ENCODE results near the gene PPP1R7.

The PPP1R7 gene

DNA sequence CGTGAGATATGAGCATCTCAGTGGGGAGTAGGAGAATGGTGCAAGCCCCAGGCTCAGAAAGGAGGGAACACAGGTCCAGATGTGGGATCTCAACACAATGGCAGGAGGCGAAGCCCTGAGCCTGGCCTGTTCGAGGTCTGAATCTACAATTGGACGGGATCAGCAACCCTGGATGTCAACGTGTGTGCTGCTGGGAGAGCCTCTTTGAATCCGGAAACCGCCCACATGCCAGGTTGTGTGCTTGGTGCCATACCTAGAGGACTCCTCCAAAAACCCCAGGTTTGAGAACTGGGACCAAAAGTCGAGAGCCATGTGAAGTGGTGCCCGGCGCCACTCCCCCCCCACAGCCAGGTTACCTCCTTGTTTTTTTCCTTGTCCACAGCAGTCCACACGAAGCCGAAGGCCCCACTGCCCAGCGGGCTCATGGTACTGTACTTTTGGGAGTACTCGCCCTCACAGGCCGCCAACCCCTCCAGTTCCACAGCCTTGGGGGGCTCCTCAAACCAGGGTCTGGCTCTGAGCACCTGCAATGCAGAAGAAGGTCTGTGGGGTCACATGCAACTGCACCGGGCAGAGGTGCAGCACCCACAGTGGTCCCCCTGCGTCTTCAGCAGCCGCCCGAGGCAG, 27.8 kb upstream of the PPP1R7 start:
- 90 to 96% methylated on average over 16 to 19 of the region's 19 CpGs for WGBS, 2 experiments (ENCODE audit: insufficient coverage in 2 of 2)

GRCh38 chr2:241123816-241124536, 26.3 kb upstream of the PPP1R7 start:
- Histone ChIP-seq H3K4me3 (ENCODE audit: extremely low read depth, insufficient read depth, low read length, poor library complexity, severe bottlenecking) (no peak overlapping the region), H3K27ac (ENCODE audit: low read depth, low read length, severe bottlenecking) (no peak overlapping the region), H3K4me1 (ENCODE audit: control insufficient read depth, insufficient read depth, low read length, poor library complexity, severe bottlenecking) (no peaks in the 10 kb centered on the region), H3K36me3 (ENCODE audit: control insufficient read depth, insufficient read depth, low read length) (peaks cover 23% of the 10 kb centered on the region), H3K9me3 (ENCODE audit: control insufficient read depth, low read length) (no peaks in the 10 kb centered on the region)
- 91% methylated on average over 7 to 9 of the region's 16 CpGs for WGBS, 2 experiments (ENCODE audit: insufficient coverage in 2 of 2)

More for the DNA sequence above, 27.8 kb upstream of the PPP1R7 start:
- Histone ChIP-seq H3K4me3 (ENCODE audit: extremely low read depth, insufficient read depth, low read length, poor library complexity, severe bottlenecking) (no peak overlapping the region), H3K27ac (ENCODE audit: low read depth, low read length, severe bottlenecking) (no peak overlapping the region), H3K4me1 (ENCODE audit: control insufficient read depth, insufficient read depth, low read length, poor library complexity, severe bottlenecking) (no peaks in the 10 kb centered on the region), H3K36me3 (ENCODE audit: control insufficient read depth, insufficient read depth, low read length) (peaks cover 23% of the 10 kb centered on the region), H3K9me3 (ENCODE audit: control insufficient read depth, low read length) (no peaks in the 10 kb centered on the region)

- Histone ChIP-seq H3K4me1 (ENCODE audit: control insufficient read depth, insufficient read depth, low read length, poor library complexity, severe bottlenecking) (no peaks in the 10 kb centered on the region), H3K9me3 (ENCODE audit: control insufficient read depth, low read length) (no peaks in the 10 kb centered on the region), H3K27ac (ENCODE audit: low read depth, low read length, severe bottlenecking) (no peak overlapping the region), H3K36me3 (ENCODE audit: control insufficient read depth, insufficient read depth, low read length) (peaks cover 23% of the 10 kb centered on the region), H3K4me3 (ENCODE audit: extremely low read depth, insufficient read depth, low read length, poor library complexity, severe bottlenecking) (no peak overlapping the region)
- 95 to 99% methylated on average over 10 to 12 of the region's 13 CpGs for WGBS, 2 experiments (ENCODE audit: insufficient coverage in 2 of 2)
Observed at GRCh38 chr2:241125626-241126025, 24.6 kb upstream of the PPP1R7 start.

DNA sequence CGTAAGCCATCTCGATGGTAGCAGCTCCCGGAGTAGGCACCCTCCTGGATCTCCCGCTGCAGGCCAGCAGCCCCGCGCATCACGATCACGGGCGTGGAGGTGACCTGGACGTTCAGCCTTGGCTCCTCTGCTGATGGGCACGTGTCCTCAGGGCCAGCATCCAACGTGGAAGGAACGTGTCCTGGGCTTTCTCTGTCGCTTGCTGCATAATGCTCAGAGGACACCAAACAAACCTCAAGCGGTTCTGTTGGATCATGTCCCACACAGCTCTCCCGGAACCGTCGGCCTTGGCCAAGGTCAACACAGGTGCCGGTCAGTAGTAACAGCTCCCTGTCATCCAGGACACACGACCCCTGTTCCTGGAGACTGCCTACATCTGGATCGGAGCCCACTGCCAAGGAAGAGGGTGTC, 24.1 kb upstream of the PPP1R7 start:
- Histone ChIP-seq H3K9me3 (ENCODE audit: control insufficient read depth, low read length) (no peaks in the 10 kb centered on the region), H3K4me1 (ENCODE audit: control insufficient read depth, insufficient read depth, low read length, poor library complexity, severe bottlenecking) (no peaks in the 10 kb centered on the region), H3K4me3 (ENCODE audit: extremely low read depth, insufficient read depth, low read length, poor library complexity, severe bottlenecking) (no peak overlapping the region), H3K27ac (ENCODE audit: low read depth, low read length, severe bottlenecking) (no peak overlapping the region), H3K36me3 (ENCODE audit: control insufficient read depth, insufficient read depth, low read length) (peaks cover 18% of the 10 kb centered on the region)
- 96 to 98% methylated on average over 21 of the region's 21 CpGs for WGBS, 2 experiments (ENCODE audit: insufficient coverage in 2 of 2)

- H3K27ac ChIP-seq (ENCODE audit: low read depth, low read length, severe bottlenecking): no peak overlapping the region
- no peaks in the 10 kb centered on the region for H3K9me3 ChIP-seq (ENCODE audit: control insufficient read depth, low read length)
- no peaks in the 10 kb centered on the region for H3K4me1 ChIP-seq (ENCODE audit: control insufficient read depth, insufficient read depth, low read length, poor library complexity, severe bottlenecking)
- WGBS, 2 experiments (ENCODE audit: insufficient coverage in 2 of 2): 94 to 96% methylated on average over 16 to 17 of the region's 18 CpGs
- peaks cover 18% of the 10 kb centered on the region for H3K36me3 ChIP-seq (ENCODE audit: control insufficient read depth, insufficient read depth, low read length)
- no peak overlapping the region for H3K4me3 ChIP-seq (ENCODE audit: extremely low read depth, insufficient read depth, low read length, poor library complexity, severe bottlenecking)
Observed at GRCh38 chr2:241126771-241127202, 23.5 kb upstream of the PPP1R7 start.

- no peak overlapping the region for H3K4me3 ChIP-seq (ENCODE audit: extremely low read depth, insufficient read depth, low read length, poor library complexity, severe bottlenecking)
- no peaks in the 10 kb centered on the region for H3K4me1 ChIP-seq (ENCODE audit: control insufficient read depth, insufficient read depth, low read length, poor library complexity, severe bottlenecking)
- H3K27ac ChIP-seq (ENCODE audit: low read depth, low read length, severe bottlenecking): no peak overlapping the region
- peaks cover 14% of the 10 kb centered on the region for H3K36me3 ChIP-seq (ENCODE audit: control insufficient read depth, insufficient read depth, low read length)
- WGBS, 2 experiments (ENCODE audit: insufficient coverage in 2 of 2): 95 to 100% methylated on average over 6 to 8 of the region's 8 CpGs
- H3K9me3 ChIP-seq (ENCODE audit: control insufficient read depth, low read length): no peaks in the 10 kb centered on the region
Observed at GRCh38 chr2:241128266-241128665, 22.0 kb upstream of the PPP1R7 start.

DNA sequence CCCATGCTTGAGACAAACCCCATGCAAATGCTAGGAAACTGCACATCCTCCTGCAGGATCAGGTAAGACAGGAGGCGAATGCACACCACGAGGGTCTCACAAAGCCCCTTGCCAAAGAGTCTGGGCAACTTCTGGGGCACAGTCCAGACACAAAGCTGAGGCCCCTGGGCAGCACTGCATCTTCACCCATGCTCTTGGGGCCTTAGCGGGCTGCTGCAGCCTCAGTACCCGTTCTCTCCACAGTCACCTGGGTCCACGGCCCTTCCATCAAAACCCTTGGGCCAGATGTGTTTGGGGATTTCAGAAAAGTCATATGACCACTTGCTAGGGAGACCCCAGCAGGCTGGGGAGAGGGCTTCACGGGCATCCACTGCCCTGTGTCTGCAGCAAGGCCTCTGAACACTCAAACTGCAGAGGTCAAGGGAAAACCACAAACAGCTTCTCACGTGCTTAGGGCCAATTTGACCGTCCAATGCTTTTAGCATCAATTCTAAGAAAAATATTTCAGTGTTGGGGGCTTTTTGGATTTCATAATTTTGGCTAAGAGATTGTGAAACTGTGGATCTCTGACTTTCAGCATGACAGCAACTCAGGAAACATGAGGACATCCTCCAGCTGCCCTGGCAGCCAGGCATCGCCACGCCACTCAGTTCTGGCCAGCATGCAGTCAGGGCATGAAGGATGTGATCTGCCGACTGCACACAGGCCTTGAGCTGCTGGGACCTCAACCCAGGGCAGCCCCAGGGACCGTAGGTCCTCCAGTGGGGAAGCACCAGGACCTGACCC, 21.0 kb upstream of the PPP1R7 start:
- Histone ChIP-seq H3K4me3 (ENCODE audit: extremely low read depth, insufficient read depth, low read length, poor library complexity, severe bottlenecking) (no peak overlapping the region), H3K4me1 (ENCODE audit: control insufficient read depth, insufficient read depth, low read length, poor library complexity, severe bottlenecking) (no peaks in the 10 kb centered on the region), H3K27ac (ENCODE audit: low read depth, low read length, severe bottlenecking) (no peak overlapping the region), H3K9me3 (ENCODE audit: control insufficient read depth, low read length) (no peaks in the 10 kb centered on the region), H3K36me3 (ENCODE audit: control insufficient read depth, insufficient read depth, low read length) (peaks cover 19% of the 10 kb centered on the region)
- 87 to 95% methylated on average over 8 to 11 of the region's 12 CpGs for WGBS, 2 experiments (ENCODE audit: insufficient coverage in 2 of 2)

- no peak overlapping the region for H3K4me3 ChIP-seq (ENCODE audit: extremely low read depth, insufficient read depth, low read length, poor library complexity, severe bottlenecking)
- no peak overlapping the region for H3K27ac ChIP-seq (ENCODE audit: low read depth, low read length, severe bottlenecking)
- H3K36me3 ChIP-seq (ENCODE audit: control insufficient read depth, insufficient read depth, low read length): peaks cover 24% of the 10 kb centered on the region
- H3K9me3 ChIP-seq (ENCODE audit: control insufficient read depth, low read length): no peaks in the 10 kb centered on the region
- 95 to 97% methylated on average over 14 to 16 of the region's 16 CpGs for WGBS, 2 experiments (ENCODE audit: insufficient coverage in 2 of 2)
- no peaks in the 10 kb centered on the region for H3K4me1 ChIP-seq (ENCODE audit: control insufficient read depth, insufficient read depth, low read length, poor library complexity, severe bottlenecking)
Observed at GRCh38 chr2:241130316-241130715, 20.0 kb upstream of the PPP1R7 start.

- Histone ChIP-seq H3K4me3 (ENCODE audit: extremely low read depth, insufficient read depth, low read length, poor library complexity, severe bottlenecking) (no peak overlapping the region), H3K36me3 (ENCODE audit: control insufficient read depth, insufficient read depth, low read length) (peaks cover 29% of the 10 kb centered on the region), H3K27ac (ENCODE audit: low read depth, low read length, severe bottlenecking) (no peak overlapping the region), H3K9me3 (ENCODE audit: control insufficient read depth, low read length) (no peaks in the 10 kb centered on the region), H3K4me1 (ENCODE audit: control insufficient read depth, insufficient read depth, low read length, poor library complexity, severe bottlenecking) (no peaks in the 10 kb centered on the region)
- WGBS, 2 experiments (ENCODE audit: insufficient coverage in 2 of 2): 93 to 95% methylated on average over 6 to 7 of the region's 7 CpGs
Observed at GRCh38 chr2:241131531-241131930, 18.7 kb upstream of the PPP1R7 start.

- WGBS, 2 experiments (ENCODE audit: insufficient coverage in 2 of 2): 87 to 92% methylated on average over 13 to 14 of the region's 14 CpGs
- peaks cover 25% of the 10 kb centered on the region for H3K36me3 ChIP-seq (ENCODE audit: control insufficient read depth, insufficient read depth, low read length)
Observed at GRCh38 chr2:241132538-241133435, 17.5 kb upstream of the PPP1R7 start.

More at GRCh38 chr2:241132538-241133435, 17.5 kb upstream of the PPP1R7 start:
- Histone ChIP-seq H3K27ac (ENCODE audit: low read depth, low read length, severe bottlenecking) (no peak overlapping the region), H3K4me3 (ENCODE audit: extremely low read depth, insufficient read depth, low read length, poor library complexity, severe bottlenecking) (no peak overlapping the region), H3K4me1 (ENCODE audit: control insufficient read depth, insufficient read depth, low read length, poor library complexity, severe bottlenecking) (no peaks in the 10 kb centered on the region), H3K9me3 (ENCODE audit: control insufficient read depth, low read length) (no peaks in the 10 kb centered on the region)

All from mesodermal cell (in vitro differentiated cells).